Peyer's patch (tissue), 4 donors: ENCODE data around the gene MTCL1.

ENCODE experiments used
- CTCF ChIP-seq, 6 experiments: fragments of 450-650 bp in 4 of 6; fragments of 200-600 bp in 2 of 6; sonication (generic) in 1 of 6; IDR thresholded peaks; one replicate each; pipeline ENCODE4 v1.5.1; 2017 to 2019; ENCODE audit warnings: antibody characterized with exemption in 6 of 6, mild to moderate bottlenecking in 3 of 6, moderate library complexity in 1 of 6
- POLR2A ChIP-seq, 2 donors: fragments of 450-650 bp; IDR thresholded peaks; one replicate each; pipeline ENCODE4 v1.5.1; 2017; ENCODE audit warnings: antibody characterized with exemption in 2 of 2, mild to moderate bottlenecking in 2 of 2, moderate library complexity in 2 of 2

- TF ChIP-seq CTCF (IDR thresholded peaks at IDR 0.05) (no peak), POLR2A (IDR thresholded peaks at IDR 0.05) (no peak)
These were observed 20.9 kb downstream of the MTCL1 start for GRCh38 chr18:8726281-8726680.
